Anterior cingulate cortex (tissue), 58 donors: ENCODE results near the gene GRK1.

Experiments
- DNase-seq, 58 donors: peaks; one replicate each; lab custom pipeline; 2025; lab: John Stamatoyannopoulos, UW

GRK1 gene

GRCh38 chr13:113767366-113767765 is 100.3 kb downstream of the GRK1 start:
- DNase-seq = no peak

DNA sequence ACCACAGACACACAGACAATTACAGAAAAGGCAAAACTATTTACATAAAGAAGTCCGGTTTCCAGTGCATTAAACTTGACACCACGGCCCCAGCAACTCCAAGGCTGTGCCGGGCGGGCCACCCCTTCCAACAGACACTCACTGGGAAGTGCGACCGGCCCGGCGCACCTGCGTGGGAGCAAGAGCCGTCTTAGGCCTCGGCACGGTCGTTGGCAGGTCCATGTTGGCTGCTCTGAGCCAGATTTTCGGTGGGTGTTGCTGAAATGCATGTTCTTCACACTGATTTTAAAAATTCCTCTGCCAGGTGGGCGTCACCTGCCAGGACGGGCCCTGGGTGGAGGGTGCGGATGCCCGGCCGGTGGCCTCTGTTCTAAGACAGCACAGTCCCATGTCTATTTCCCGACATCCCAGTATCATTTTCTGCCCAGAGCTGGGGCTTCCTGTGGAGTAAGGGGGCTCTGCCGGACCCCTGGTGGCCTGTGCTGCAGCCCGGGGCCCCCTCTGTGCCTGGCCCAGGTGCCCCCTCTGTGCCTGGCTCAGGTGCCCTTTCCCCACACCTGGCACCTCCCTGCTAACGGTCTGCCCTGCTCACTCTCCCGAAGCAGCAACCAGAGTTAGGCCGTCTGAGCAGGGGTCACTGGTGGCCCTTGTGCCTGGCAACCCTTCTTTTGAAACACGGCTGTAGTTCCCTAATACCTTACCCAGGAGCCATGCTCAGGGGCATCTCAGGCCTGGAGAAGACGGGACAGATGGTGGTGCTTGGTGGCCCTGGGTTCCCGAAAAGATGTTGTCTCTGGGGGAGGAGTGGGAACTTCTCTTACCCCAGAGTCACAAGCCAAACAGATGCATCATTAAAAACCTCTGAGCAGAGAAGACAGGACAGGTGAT is 101.2 kb downstream of the GRK1 start:
- DNase-seq = no peak

- DNase-seq = no peak
These were observed 102.1 kb downstream of the GRK1 start for GRCh38 chr13:113769106-113769505.

DNA sequence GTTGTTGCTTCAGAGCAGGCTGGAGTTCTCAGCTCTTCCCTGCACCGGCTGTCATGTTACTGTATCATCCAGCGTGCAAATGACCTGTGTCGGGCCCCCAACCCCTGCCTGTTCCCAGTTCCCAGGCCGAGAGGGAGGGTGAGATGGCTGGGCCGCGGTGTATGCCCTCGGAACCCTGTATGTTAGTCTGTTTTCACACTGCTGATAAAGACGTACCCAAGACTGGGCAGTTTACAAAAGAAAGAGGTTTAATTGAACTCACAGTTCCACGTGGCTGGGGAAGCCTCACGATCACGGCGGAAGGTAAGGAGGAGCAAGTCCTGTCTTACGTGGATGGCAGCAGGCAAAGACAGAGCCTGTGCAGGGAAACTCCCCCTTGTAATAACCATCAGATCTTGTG is 102.9 kb downstream of the GRK1 start:
- DNase-seq = no peak

DNA sequence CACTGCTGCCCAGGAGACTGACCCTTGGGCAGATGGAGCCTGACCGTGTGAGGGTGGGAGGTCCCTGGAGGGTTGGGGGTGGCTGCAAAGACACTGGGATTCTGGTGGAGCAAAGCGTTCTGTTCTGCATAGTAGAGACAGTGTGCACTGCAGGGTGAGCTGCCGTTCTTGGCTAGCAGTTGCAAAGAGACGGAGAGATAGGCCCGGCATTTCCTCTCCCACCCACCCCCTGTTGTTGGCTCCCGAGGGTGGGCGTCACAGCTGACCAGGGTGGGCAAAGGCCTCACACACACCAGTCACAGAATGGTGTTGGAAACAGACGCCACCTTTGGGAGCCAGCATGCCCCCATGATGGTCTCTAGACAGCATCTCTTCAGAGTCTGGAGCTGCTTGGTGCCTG is 103.4 kb downstream of the GRK1 start:
- DNase-seq = no peak

DNA sequence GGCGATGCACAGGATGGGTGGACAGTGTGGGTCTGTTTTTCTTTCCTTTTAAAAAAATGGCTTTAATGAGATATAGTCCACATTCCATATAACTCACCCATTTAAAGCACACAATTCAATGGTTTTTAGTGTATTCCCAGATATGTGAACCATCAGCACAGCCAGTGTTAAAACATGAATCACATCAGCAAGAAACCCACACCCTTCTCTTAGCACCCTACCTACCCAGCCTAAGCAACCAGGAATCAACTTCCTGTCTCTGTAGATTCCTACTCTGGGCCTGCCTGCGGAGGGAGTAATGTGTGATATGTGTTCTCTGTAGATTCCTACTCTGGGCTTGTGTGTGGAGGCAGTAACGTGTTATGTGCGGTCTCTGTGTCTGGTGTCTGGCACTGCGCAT is 103.9 kb downstream of the GRK1 start:
- no peak for DNase-seq

DNA sequence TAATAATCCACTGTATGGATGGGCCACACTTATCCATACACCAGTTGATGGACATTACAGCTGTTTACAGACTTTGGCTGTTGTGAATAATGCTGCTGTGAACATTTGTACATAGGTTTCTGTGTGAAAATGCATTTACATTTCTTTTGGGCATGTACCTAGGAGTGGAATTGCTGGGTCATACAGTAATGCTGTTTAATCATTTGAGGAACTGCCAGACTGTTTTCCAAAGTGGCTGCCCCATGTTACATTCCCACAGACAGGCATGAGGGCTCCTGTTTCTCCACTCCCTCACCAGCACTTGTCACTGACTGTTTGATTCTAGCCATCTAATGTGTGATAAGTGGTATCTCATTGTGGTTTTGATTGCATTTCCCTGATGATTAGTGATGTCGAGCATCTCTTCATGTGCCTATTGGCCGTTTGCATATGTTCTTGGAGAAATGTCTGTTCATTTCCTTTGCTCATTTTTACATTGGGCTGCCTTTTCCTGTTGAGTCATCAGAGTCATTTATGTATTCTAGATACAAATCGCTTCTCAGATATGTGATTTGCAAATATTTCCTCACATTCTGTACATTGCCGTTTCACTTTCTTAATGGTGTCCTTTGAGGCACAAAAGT is 104.8 kb downstream of the GRK1 start:
- DNase-seq = no peak

- DNase-seq = no peak
These were observed 107.4 kb downstream of the GRK1 start for GRCh38 chr13:113774177-113775107.

GRCh38 chr13:113775451-113776145 is 108.6 kb downstream of the GRK1 start:
- DNase-seq = no peak

- no peak for DNase-seq
These were observed 109.5 kb downstream of the GRK1 start for GRCh38 chr13:113776231-113777125.

GRCh38 chr13:113777311-113778260 is 110.6 kb downstream of the GRK1 start:
- DNase-seq = no peak

- DNase-seq = no peak
These were observed 114.6 kb downstream of the GRK1 start for GRCh38 chr13:113781571-113781970.

GRCh38 chr13:113782472-113782871 is 115.5 kb downstream of the GRK1 start:
- no peak for DNase-seq

GRCh38 chr13:113783200-113783881 is 116.3 kb downstream of the GRK1 start:
- DNase-seq = no peak

DNA sequence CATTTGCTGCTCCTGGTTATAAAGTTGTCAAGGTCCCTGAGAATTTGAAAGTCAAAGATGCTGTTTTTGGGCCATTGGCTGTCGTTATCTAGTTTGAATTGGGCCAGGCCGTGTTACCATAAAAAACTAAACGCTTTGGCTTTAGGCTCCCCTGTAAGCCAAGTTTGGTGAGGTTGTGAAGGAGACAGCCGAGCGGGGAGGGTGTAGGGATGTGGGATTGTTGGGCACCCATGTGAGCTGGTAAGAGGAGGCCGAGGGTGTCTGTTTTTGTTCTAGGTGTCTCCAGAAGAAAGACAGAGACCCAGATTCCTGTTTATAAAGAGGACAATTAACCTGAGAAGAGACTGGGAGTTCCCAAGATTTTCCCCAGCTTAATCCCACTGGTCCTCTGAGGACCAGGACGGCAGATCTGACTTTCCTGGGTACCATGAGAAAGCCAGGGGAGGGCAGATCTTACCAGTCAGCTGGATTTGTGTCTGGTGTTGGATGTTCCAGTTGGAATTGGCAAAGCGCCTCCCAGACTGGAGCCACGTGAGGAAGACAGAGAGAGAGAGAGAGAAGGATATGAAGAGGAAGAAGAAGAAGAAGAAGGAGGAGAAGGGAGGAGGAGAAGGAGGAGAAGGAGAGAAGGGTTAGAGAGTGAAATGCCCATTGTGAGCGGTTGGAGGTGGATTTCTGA is 117.1 kb downstream of the GRK1 start:
- DNase-seq = no peak

DNA sequence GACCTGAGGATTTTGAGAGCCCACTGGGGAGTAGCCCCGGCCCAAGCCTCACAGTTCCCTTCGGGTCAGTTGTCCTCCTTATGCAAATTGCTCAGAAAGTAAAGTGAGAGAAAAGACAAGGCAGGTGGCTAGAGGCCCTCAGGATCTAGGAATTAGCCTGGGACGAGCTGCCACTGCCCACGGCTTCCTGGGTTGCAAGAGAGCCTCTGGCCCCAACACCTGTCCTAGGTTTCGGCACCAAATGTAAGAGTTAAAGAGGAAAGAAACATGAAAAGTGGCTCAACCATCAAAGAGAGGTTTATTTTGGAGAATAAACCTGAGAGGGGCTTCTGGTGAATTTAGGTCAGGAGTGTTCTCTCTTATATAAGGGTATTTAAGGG is 117.6 kb downstream of the GRK1 start:
- DNase-seq = no peak
